HFF-Myc (cell line): ENCODE measurements around the gene CCR6.

Experiments used
- DNase-seq: peaks from one replicate; pipeline ENCODE4 v3.0.0-alpha.2; 2011; ENCODE audit warnings: low read depth; ENCODE audit errors: extremely low read depth
- H3K4me3 ChIP-seq: replicated peaks from 2 replicates; pipeline ENCODE4 v1.5.1; 2011; ENCODE audit warnings: low read depth, mild to moderate bottlenecking, control low read depth, low read length
- TF ChIP-seq, protein P1 (sequence below): IDR thresholded peaks from 2 replicates; pipeline ENCODE4 v1.5.1; 2012; ENCODE audit warnings: mild to moderate bottlenecking, low read depth, low read length, control low read depth; ENCODE audit errors: missing control alignments

Gene CCR6

GRCh38 chr6:167125855-167126349, 3.0 kb downstream of the CCR6 start:
- DNase-seq, result no peak
- no peak overlapping the region for H3K4me3 ChIP-seq
- TF ChIP-seq, protein P1, sequence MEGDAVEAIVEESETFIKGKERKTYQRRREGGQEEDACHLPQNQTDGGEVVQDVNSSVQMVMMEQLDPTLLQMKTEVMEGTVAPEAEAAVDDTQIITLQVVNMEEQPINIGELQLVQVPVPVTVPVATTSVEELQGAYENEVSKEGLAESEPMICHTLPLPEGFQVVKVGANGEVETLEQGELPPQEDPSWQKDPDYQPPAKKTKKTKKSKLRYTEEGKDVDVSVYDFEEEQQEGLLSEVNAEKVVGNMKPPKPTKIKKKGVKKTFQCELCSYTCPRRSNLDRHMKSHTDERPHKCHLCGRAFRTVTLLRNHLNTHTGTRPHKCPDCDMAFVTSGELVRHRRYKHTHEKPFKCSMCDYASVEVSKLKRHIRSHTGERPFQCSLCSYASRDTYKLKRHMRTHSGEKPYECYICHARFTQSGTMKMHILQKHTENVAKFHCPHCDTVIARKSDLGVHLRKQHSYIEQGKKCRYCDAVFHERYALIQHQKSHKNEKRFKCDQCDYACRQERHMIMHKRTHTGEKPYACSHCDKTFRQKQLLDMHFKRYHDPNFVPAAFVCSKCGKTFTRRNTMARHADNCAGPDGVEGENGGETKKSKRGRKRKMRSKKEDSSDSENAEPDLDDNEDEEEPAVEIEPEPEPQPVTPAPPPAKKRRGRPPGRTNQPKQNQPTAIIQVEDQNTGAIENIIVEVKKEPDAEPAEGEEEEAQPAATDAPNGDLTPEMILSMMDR, result no peak

DNA sequence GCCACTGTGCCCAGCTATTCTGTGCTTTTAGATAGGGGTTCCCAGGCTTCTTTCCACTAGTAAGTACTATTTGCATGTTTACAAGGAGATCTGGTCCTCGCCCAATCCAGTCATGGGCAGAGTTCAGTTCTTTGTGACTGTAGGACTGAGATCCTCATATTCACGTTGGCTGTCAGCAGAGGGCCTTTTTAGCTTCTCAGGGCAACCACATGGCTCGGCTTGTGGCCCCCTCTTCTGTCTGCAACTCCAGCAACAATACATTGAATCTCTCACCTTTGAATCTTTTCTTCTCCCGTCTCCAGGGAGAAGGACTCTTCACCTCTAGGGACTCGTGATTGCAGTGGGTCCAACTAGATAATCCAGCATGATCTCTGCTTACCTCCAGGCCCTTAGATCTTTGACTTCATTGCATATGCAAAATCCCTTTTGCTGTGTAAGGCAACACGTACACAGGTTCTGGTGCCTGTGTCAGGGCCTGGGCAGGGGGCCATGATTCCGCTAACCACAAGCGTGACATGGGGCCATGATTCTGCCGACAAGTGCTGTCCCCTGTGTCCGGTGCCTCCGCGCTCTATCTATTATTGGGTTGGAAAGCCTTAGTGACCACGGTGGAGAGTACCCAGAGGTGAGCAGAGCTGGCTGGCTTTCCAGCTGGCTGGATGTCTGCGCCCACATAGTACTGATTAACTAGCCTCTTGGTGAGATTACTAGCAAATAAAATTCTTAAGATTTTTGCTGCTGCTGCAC, 5.1 kb downstream of the CCR6 start:
- no peak overlapping the region for H3K4me3 ChIP-seq
- TF ChIP-seq, protein P1, result no peak
- no peak for DNase-seq

- TF ChIP-seq, protein P1, result no peak
- H3K4me3 ChIP-seq, result no peak overlapping the region
- DNase-seq, result no peak
Measured at GRCh38 chr6:167129159-167129558, 6.3 kb downstream of the CCR6 start.

- DNase-seq, result no peak
- no peak overlapping the region for H3K4me3 ChIP-seq
- TF ChIP-seq, protein P1, result no peak
Measured at GRCh38 chr6:167129562-167129961, 6.7 kb downstream of the CCR6 start.

DNA sequence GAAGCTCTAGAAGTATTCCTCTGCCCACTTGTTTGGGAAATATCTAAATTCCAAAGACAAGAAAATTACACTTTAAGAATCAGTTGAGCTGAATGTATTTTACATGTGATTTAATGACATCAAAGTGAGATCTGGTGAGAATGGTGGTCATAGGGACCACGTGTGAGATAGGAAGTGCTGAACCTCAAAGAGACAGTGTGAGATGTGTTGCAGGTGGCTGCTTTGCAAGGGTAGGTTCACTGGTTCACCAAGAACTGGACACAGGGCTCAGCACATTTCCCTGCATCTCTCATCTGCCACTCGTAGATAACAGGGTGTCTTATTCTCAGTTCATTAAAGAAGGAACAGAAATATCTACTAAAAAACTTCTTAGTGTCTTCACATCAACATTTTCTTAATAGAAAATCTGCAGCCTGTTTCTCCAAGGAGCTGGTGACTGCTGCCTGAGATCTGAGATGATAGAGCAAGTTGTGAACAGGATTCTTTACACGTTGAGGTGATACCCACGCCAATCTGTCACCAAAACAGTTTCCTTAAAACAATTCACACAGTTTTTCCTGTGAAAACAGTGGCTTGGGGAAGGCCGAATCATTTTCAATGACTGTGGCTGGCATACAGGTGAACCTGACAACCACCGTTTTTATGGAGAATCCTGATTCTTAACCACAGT, 7.2 kb downstream of the CCR6 start:
- no peak overlapping the region for H3K4me3 ChIP-seq
- no peak for DNase-seq
- TF ChIP-seq, protein P1, result no peak

- no peak overlapping the region for H3K4me3 ChIP-seq
- TF ChIP-seq, protein P1, result no peak
- no peak for DNase-seq
Measured at GRCh38 chr6:167130712-167131684, 8.1 kb downstream of the CCR6 start.
